DMS53 treated with DMSO at 0.1 percent for 48 hours (cell line): ENCODE measurements around the gene FGF5.

Experiments
- DNase-seq: peaks from one replicate; lab custom pipeline; 2025; ENCODE audit not compliant: unreplicated experiment; lab: John Stamatoyannopoulos, UW

Gene FGF5

DNA sequence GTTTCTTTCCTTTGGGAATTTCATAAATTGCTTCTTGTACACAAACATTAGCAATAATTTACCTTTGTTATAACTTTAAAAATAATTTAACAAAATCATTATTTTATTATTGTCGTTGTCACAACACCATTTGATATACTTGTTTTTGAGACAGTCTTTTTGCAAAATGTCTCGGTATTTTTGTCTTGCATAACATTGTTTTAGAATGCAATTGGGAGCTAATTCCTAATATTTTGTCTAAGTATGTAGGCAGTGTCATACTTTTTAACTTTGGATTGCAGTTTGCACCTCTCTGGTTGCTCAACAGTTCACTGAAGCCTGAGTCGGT is 68.7 kb downstream of the FGF5 start:
- no peak for DNase-seq

DNA sequence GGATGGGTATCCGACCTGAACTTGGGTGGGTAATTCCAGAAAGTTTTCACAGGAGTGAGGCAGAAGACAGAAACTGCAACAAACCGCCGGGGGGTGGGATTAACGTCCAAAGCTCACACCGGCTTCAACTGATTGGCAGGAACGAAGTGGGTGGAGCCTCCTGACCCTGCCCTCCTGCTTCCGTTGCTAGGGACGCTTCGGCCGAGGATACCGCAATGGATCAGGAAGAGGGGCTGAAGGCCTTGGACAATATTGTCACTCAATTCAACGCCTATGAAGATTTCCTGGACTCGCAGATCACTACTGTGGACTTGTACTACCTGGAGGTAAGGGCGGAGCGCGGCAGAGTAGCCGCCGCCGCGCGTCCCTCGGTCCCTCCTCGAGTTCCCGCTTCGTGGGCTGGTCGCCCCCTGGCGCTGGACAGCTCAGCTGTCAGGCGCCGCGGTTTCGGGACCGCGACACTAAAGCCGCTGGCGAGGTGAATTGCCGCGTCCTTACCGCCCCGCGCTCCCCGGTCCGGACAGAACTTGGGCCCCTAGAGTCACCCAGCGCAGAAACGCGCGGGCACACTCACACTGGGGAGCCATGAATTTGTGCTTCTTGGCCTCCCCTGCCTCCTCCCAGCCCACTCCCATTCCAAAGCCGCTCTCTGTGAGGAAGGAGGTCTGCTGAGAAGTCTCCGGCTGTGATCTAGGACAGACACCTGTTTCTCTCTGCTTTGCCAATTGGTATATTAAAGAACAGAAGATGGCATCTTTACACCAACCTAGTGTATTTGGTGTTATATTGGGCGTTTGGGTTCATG is 69.3 kb downstream of the FGF5 start, which contains the start of gene CFAP299:
CFAP299 (plus strand) TSS at position 177 of the 805 bp plus-strand sequence.
- peak; percentile 83 for DNase-seq

DNA sequence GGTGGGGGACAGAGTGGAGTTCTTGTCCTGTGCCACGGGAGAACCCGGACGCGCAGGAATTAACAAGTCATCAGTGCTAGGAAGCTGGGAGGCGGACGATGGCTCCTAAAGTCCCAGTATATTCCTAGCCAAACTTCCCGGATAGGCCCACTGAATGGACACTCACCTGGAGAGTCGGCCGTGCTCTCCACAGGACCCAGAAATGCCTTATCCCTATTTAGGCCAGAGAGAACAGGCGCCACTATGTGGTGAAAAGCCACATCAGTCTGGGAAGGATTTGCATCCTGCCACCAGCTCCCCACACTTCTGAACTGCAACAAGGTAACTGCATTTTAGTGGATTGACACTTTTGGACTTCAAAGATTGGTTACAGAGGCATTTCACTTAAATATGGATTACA is 70.1 kb downstream of the FGF5 start:
- DNase-seq: peak; percentile 47

DNA sequence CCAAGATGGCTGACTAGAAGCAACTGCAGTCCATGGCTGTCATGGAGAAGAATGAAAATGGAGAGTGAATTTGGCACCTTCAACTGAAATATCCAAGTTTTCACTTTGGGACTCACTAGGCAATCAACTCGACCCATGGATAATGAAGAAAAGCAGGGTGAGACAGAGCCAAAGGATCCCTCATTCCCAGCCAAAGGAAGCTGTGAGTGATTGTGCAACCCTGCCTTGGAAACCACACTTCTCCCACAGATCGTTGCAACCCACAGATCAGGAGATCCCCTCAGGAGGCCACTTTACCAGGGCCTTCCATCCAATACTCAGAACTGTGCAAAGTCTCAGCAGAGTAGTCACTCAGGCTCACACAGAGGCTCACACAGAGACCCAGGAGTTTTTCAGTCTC is 73.6 kb downstream of the FGF5 start:
- DNase-seq: no peak
